Activated T-cell treated with anti-CD3 and anti-CD28 coated beads, Interleukin-2, amount 50 U/mL, for 72 hours (primary cell): Measurements from ENCODE around the gene PRADC1. TPM values are rescaled to one million over a fixed set of nuclear protein-coding genes. Genes with fewer than 3 reads are reported as not detected.

Experiments
- ATAC-seq, 2 donors: fragments of 150-1000 bp; cut with Tn5 transposase; replicated peaks in 1 of 2; 2 replicates each; pipeline ENCODE4 v1.10.0; 2021; ENCODE audit warnings: moderate library complexity in 2 of 2, mild to moderate bottlenecking in 1 of 2
- DNase-seq, 2 donors: peaks; one replicate each; pipeline ENCODE4 v3.0.0; 2021 to 2022; ENCODE audit warnings: mixed read lengths in 1 of 2
- H3K27ac Mint-ChIP-seq: one replicate; pipeline ENCODE4 v1.8.0; 2022; ENCODE audit warnings: mild to moderate bottlenecking, moderate library complexity, mixed read lengths
- H3K27me3 Mint-ChIP-seq: one replicate; pipeline ENCODE4 v1.8.0; 2022; ENCODE audit warnings: low read depth, mixed read lengths
- H3K36me3 Mint-ChIP-seq, 2 donors: one replicate each; pipeline ENCODE4 v1.8.0; 2022; ENCODE audit warnings: mixed read lengths in 2 of 2, mild to moderate bottlenecking in 1 of 2; ENCODE audit not compliant: insufficient read depth in 2 of 2
- H3K4me1 Mint-ChIP-seq: one replicate; pipeline ENCODE4 v1.8.0; 2022; ENCODE audit warnings: low read depth, mixed read lengths
- H3K4me3 Mint-ChIP-seq, 2 donors: one replicate each; pipeline ENCODE4 v1.8.0; 2022; ENCODE audit warnings: mild to moderate bottlenecking in 2 of 2, mixed read lengths in 2 of 2, moderate library complexity in 2 of 2
- H3K9me3 Mint-ChIP-seq, 2 donors: one replicate each; pipeline ENCODE4 v1.8.0; 2022; ENCODE audit warnings: mixed read lengths in 2 of 2
- total RNA-seq, 2 donors: library from RNA; stranded (reverse); gene quantifications; one replicate each; pipeline ENCODE4 v1.2.3, GENCODE V29; 2022

Gene PRADC1
- total RNA-seq, 2 donors from 2014 or later, result 15.0 to 17.3 TPM

DNA sequence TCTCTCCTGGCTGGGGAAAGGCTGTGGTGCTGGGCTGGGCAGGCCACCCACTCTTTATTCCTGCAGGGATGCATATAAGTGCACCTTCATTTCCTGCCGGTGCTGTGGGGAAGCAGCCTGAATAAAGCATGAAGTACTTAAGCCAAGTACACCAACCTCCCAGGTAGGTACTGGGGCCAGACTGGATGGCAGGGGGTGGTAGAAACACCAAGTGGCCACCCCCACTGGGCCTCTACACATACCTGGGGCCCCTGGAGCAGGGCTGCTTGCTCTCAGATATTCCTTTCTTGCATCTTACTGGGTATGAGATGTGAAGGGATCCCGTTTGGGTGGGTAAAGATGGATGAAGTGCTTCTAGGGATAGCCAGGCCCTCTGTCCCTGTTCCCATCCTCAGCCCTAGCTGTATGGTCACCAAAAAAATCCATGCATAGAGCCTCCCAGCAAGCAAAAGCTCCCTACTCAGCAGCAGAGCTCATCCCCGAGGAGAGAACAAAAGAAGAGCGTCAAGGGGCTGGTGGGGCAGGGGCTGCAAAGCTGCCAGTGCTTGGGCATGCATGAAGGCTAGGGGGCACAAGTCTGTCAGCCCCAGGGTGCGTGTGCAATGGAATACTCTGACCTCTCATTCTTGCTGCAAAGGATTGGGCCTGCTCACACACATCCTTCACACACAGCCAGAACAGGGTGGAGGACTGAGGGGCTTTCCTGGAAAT is 23.0 kb upstream of the PRADC1 start:
- Mint-ChIP-seq H3K27ac (no peak overlapping the region), H3K4me3 (no peak overlapping the region), H3K27me3 (no peaks in the 10 kb centered on the region), H3K36me3 (peaks cover 0 to 2% of the 10 kb centered on the region in 2 donors), H3K4me1 (no peaks in the 10 kb centered on the region), H3K9me3 (no peaks in the 10 kb centered on the region)
- no peak for ATAC-seq
- no peak for DNase-seq

DNA sequence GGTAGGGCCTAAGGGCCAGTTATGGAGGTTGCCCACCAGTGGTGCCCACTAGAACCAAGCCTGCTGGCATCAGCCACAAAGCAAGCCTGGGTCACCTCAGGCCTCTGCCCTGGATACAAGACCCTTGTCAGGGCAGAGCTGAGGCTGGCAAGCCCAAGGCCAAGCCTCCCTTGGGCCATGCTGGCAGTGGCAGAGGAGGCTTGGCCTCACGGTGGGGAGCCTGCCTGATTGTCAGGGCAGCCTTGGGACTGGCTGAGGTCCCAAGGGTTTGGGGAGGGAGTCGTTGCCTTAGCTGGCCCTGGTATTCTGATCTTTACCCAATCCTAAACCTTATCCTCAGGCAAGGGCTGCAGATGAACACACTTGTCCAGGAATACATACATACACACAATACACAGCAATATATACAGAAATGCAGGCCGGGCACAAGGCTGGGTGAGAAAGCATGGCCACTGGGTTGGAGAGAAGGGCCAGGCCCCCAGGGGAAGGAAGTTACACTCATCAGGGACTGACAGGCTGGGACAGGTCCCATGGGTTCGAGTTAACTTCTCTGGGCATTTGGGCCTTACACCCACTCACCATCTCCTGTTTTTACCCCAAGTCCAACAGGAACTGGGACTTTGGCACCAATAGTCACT is 22.1 kb upstream of the PRADC1 start:
- Mint-ChIP-seq H3K9me3 (no peaks in the 10 kb centered on the region), H3K27me3 (no peaks in the 10 kb centered on the region), H3K27ac (no peak overlapping the region), H3K36me3 (peaks cover 0 to 4% of the 10 kb centered on the region in 2 donors), H3K4me1 (no peaks in the 10 kb centered on the region), H3K4me3 (no peak overlapping the region)
- DNase-seq, result no peak
- no peak for ATAC-seq

DNA sequence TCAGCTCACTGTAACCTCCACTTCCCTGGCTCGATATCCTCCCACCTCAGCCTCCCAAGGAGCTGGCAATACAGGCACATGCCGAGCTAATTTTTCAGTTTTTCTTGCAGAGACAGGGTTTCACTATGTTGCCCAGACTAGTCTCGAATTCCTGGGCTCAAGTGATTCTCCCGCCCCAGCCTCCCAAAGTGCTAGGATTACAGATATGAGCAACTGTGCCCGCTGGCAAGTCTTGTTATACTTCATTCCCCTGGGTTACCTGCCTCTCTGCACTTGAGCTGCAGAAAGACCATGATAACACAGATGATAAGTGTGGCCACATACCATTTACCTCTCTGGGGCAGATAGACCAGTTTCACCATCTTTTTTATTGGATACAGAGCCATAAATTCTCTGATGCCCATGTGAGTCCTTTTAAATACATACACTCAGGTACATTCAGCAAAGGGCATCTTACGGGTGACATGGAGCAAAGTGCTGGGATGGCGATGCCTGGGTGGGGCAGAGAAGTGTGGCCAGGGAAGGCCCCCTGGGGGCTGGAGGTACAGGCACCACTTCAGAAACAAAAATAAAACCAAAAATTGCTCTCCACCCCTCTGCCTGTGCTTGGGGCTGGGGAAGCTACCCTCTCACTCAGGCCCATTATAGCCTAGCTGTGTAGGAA is 21.4 kb upstream of the PRADC1 start:
- no peaks in the 10 kb centered on the region for H3K4me1 Mint-ChIP-seq
- H3K27ac Mint-ChIP-seq, result no peak overlapping the region
- DNase-seq (no peak), ATAC-seq (no peak)
- H3K4me3 Mint-ChIP-seq, result no peak overlapping the region
- no peaks in the 10 kb centered on the region for H3K9me3 Mint-ChIP-seq
- peaks cover 3 to 11% of the 10 kb centered on the region in 2 donors for H3K36me3 Mint-ChIP-seq
- no peaks in the 10 kb centered on the region for H3K27me3 Mint-ChIP-seq

DNA sequence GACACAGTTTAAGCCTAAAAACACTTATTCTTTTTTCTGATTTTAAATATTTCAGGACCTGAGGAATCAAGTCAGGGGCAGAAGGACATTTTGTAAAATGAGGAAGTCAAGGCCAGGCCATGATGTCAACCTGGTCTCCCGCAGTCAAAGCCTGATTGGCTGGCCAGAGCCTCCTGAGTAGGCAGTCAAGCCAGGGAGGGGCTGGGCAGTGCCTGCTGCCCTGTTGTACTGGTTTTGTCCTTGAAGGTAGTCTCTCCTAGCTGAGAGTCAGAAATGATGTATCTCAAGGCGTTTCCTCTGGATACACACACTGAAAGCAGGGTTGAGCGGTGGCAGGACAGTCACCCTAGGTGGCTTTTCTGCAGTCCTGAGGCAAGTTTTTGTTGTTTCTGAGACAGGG is 20.9 kb upstream of the PRADC1 start:
- Mint-ChIP-seq H3K4me1 (no peaks in the 10 kb centered on the region), H3K4me3 (no peak overlapping the region), H3K9me3 (no peaks in the 10 kb centered on the region), H3K36me3 (peaks cover 4 to 12% of the 10 kb centered on the region in 2 donors), H3K27ac (no peak overlapping the region), H3K27me3 (no peaks in the 10 kb centered on the region)
- no peak for DNase-seq
- no peak for ATAC-seq

DNA sequence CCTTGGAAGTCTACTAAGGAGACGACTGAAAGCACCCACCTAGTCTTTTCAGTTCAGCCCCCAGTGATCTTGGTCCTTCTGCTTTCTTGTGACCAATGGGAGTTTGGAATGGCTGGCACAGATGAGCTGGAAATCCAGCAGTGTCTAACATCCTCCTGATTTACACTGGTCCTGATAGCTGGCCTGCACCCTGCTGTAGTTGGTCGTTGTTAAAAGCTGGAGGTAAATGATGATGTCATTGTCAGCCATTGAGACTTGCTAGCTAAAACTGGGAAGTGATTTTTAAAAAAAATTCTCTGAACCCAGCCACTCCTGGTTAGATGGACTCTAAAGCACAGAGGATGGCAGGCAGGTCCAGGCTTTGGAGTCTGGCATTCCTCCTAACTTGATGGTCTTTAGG is 20.4 kb upstream of the PRADC1 start:
- H3K4me1 Mint-ChIP-seq, result no peaks in the 10 kb centered on the region
- H3K27ac Mint-ChIP-seq, result no peak overlapping the region
- peaks cover 4 to 14% of the 10 kb centered on the region in 2 donors for H3K36me3 Mint-ChIP-seq
- H3K9me3 Mint-ChIP-seq, result no peaks in the 10 kb centered on the region
- H3K4me3 Mint-ChIP-seq, result no peak overlapping the region
- H3K27me3 Mint-ChIP-seq, result no peaks in the 10 kb centered on the region
- DNase-seq, result no peak
- no peak for ATAC-seq

DNA sequence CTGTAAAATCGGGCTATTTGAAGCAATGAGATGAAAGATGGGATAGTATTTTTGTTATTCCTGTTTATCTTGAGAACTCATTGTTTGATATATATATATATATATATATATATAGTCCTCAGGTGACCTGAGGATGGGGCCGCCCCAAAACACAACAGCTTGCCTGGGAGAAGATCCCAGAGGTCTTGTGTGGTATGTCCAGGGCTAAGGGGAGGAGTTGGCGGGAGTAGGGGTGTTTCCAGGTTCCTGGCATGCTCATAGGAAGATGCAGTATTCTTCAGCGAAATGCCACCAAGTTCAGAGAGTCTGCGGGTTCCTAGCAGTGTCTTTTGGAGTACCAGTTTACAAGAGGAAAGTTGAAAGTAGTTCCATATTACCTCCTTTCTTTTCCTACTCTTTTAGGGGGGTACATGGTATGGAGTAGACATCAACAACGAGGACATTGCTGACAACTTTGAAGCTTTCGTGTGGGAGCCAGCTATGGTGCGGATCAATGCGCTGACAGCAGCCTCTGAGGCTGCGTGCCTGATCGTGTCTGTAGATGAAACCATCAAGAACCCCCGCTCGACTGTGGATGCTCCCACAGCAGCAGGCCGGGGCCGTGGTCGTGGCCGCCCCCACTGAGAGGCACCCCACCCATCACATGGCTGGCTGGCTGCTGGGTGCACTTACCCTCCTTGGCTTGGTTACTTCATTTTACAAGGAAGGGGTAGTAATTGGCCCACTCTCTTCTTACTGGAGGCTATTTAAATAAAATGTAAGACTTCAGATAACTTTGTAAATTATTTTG is 19.4 kb upstream of the PRADC1 start:
- Mint-ChIP-seq H3K9me3 (no peaks in the 10 kb centered on the region), H3K4me1 (no peaks in the 10 kb centered on the region), H3K36me3 (peaks cover 8 to 18% of the 10 kb centered on the region in 2 donors), H3K27ac (no peak overlapping the region), H3K4me3 (no peak overlapping the region), H3K27me3 (no peaks in the 10 kb centered on the region)
- DNase-seq (no peak), ATAC-seq (no peak)

DNA sequence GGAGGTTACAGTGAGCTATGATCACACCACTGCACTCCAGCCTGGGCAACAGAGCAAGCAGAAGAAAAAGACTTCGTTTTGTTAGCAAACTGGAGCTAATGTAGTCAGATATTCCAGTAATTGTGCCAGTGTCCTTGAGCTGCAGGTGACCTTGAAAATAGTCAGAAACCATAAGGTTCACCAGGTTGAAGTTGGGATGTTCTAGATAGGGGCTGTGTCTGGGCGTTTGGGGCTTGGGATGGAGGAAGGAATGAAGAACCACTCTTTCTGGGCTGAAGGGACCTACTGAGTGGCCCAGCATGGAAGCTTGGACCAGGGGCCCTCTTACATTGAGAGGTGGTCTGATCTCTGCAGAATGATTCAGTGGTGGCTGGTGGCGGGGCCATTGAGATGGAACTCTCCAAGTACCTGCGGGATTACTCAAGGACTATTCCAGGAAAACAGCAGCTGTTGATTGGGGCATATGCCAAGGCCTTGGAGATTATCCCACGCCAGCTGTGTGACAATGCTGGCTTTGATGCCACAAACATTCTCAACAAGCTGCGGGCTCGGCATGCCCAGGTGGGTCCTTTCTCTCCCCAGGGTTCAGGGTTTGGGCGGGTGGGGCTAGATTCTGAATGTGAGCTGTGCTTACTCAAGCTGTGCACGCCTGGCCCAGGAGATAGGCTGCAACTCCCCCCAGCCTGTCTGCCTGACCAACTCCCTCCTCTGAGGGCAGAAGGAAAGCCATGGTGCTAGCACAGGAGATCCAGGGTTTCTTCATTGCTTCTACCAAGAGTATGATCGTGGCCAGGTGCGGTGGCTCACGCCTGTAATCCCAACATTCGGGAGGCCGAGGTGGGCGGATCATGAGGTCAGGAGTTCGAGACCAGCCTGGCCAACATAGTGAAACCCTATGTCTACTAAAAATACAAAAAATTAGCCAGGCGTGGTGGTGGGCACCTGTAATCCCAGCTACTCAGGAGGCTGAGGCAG is 18.1 kb upstream of the PRADC1 start:
- H3K9me3 Mint-ChIP-seq, result no peaks in the 10 kb centered on the region
- peaks cover 5% of the 10 kb centered on the region for H3K4me1 Mint-ChIP-seq
- H3K4me3 Mint-ChIP-seq, result no peak overlapping the region
- peaks cover 14 to 27% of the 10 kb centered on the region in 2 donors for H3K36me3 Mint-ChIP-seq
- H3K27me3 Mint-ChIP-seq, result no peaks in the 10 kb centered on the region
- H3K27ac Mint-ChIP-seq, result no peak overlapping the region
- no peak for DNase-seq
- ATAC-seq, result no peak

DNA sequence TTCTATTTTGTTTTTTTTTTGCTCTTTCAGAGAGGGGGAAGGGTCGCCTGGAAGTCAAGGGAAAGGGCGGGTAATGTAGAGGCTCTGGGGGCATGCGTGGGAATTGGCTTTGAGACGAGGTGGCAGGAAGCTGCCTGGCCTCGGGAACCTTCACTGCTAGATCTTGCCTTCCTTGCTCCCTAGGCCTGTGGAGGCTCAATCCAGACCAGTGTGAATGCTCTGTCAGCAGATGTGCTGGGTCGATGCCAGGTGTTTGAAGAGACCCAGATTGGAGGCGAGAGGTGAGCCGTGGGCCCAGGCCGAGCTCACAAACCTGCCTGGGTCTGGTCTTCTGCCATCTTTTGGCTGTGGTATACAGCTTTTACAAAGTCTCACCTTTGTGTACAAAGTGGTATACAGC is 16.6 kb upstream of the PRADC1 start:
- peaks cover 21 to 32% of the 10 kb centered on the region in 2 donors for H3K36me3 Mint-ChIP-seq
- no peak for ATAC-seq

DNA sequence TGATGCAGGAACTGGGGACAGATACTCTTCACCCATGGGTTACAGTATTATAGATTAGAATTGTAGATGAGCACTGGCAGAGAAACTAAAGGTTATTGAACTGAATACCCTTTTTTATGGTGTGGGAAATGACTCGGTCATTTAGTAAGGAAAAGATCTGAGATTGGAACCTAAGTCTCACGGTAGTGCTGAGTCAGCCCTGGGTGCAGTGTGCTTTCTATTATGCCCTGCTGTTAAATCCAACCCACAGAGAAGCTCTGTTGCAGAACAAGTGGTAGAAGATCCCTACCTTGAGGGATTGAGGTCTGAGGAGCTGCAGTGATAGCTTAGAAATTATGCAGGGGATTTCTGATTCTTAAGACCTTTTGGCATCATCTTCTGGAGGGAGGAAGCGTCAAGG is 13.8 kb upstream of the PRADC1 start:
- ATAC-seq (no peak), DNase-seq (no peak)
- Mint-ChIP-seq H3K4me3 (no peak overlapping the region), H3K9me3 (no peaks in the 10 kb centered on the region), H3K27ac (peak overlapping the region; percentile 66), H3K4me1 (peaks cover 19% of the 10 kb centered on the region), H3K27me3 (no peaks in the 10 kb centered on the region), H3K36me3 (peaks cover 21 to 32% of the 10 kb centered on the region in 2 donors)

More for the DNA sequence above, 16.6 kb upstream of the PRADC1 start:
- DNase-seq, result no peak
- Mint-ChIP-seq H3K4me1 (peaks cover 8% of the 10 kb centered on the region), H3K27ac (peak overlapping the region; percentile 89), H3K27me3 (no peaks in the 10 kb centered on the region), H3K9me3 (no peaks in the 10 kb centered on the region), H3K4me3 (no peak overlapping the region)

DNA sequence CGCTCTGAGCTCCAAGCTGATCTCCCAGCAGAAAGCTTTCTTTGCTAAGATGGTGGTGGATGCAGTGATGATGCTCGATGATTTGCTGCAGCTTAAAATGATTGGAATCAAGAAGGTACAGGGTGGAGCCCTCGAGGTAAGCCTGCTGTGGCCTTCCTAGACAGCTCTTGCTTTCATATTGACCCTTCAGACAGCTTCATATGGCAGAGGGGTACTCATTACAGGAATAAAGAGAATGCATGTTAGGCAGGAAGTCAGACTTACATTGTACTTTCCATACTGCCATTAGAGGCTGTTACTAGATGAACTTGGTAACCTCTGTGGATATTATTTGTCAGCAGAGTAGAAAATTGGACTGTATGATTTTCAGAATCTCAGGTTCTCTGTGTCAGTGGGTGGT is 11.5 kb upstream of the PRADC1 start:
- Mint-ChIP-seq H3K27ac (peak overlapping the region; percentile 70), H3K9me3 (no peaks in the 10 kb centered on the region), H3K4me3 (no peak overlapping the region), H3K27me3 (no peaks in the 10 kb centered on the region), H3K36me3 (peaks cover 19 to 35% of the 10 kb centered on the region in 2 donors), H3K4me1 (peaks cover 21% of the 10 kb centered on the region)
- DNase-seq, result no peak
- peak; percentile 55 to 90 for ATAC-seq

DNA sequence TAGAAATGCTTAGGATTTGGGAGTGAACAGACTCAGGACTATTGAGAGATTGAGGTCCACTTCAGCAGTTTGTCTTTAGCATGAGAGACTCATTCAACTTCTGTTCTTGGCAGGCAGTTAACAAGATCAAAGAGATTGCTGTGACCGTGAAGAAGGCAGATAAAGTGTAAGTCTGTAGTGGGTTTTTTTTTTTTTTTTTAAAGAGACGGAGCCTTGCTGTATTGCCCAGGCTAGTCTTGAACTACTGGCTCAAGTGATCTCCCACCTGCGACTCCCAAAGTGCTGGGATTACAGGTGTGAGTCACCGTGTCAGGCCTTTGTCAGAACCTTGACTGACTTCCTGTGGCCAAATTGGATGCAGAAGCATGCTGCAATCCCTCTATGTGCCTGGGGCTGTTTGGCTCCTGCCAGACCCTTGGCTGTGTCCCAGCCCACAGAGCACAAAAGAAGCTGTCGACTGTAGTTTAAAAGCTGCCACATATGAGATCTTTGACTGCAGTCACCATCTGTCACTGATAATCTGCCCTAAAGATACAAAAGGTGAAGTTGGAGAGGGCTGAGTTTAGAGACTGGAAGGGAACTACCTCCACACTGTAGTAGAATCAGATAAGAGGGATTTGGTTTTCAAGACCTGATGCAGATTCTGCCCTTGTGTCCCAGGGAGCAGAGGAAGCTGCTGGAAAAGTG is 11.0 kb upstream of the PRADC1 start:
- ATAC-seq (no peak), DNase-seq (no peak)
- Mint-ChIP-seq H3K27ac (peak overlapping the region; percentile 70), H3K27me3 (no peaks in the 10 kb centered on the region), H3K4me3 (no peak overlapping the region), H3K36me3 (peaks cover 17 to 33% of the 10 kb centered on the region in 2 donors), H3K4me1 (peaks cover 26% of the 10 kb centered on the region), H3K9me3 (no peaks in the 10 kb centered on the region)

DNA sequence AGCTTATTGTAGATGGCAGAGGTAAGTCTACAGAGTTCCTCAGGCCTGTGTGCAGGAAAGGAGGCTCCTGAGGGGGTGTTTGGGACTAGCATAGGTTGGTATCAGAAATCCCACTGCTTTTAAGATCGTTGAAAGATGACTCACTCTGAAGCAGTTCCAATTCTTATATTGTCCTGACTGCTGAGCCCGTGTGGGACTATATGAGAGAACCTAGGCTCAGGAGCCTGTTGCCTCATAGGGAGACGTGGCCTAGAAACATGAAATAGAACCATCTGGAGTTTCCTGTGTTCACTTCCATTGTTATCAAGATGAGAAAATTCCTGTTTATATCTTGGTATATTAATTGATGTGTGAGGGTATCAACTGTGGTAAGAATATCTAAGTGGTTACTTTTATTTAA is 6.7 kb upstream of the PRADC1 start:
- ATAC-seq (no peak), DNase-seq (no peak)
- Mint-ChIP-seq H3K9me3 (no peaks in the 10 kb centered on the region), H3K36me3 (peaks cover 8 to 21% of the 10 kb centered on the region in 2 donors), H3K4me3 (no peak overlapping the region), H3K27ac (peak overlapping the region; percentile 90), H3K4me1 (peaks cover 56% of the 10 kb centered on the region), H3K27me3 (no peaks in the 10 kb centered on the region)
